Progenitor cell of endocrine pancreas (in vitro differentiated cells): Measurements from ENCODE around the gene NLK. TPM values are rescaled to one million over a fixed set of nuclear protein-coding genes. Genes with fewer than 3 reads are reported as not detected.

Source experiments
- DNase-seq: peaks from one replicate; pipeline ENCODE4 v3.0.0; 2021; ENCODE audit warnings: low spot score; ENCODE audit not compliant: unreplicated experiment
- H3K27ac Mint-ChIP-seq: 2 replicates; pipeline ENCODE4 v1.8.0; 2021; ENCODE audit warnings: mild to moderate bottlenecking, moderate library complexity, mixed read lengths
- H3K27me3 Mint-ChIP-seq: 2 replicates; pipeline ENCODE4 v1.8.0; 2021; ENCODE audit warnings: mixed read lengths
- H3K36me3 Mint-ChIP-seq: 2 replicates; pipeline ENCODE4 v1.8.0; 2022; ENCODE audit warnings: mixed read lengths; ENCODE audit not compliant: insufficient read depth
- H3K4me1 Mint-ChIP-seq: 2 replicates; pipeline ENCODE4 v1.8.0; 2021; ENCODE audit warnings: low read depth, mixed read lengths
- H3K4me3 Mint-ChIP-seq: 2 replicates; pipeline ENCODE4 v1.8.0; 2021; ENCODE audit warnings: low read depth, mild to moderate bottlenecking, moderate library complexity, mixed read lengths
- H3K9me3 Mint-ChIP-seq: 2 replicates; pipeline ENCODE4 v1.8.0; 2021; ENCODE audit warnings: low read depth, mixed read lengths
- total RNA-seq: library from RNA; stranded (reverse); gene quantifications from 2 replicates; pipeline ENCODE4 v1.2.1, GENCODE V29; 2021
- TF ChIP-seq, protein P1 (sequence below): fragments of 200-600 bp; sonication (generic); IDR thresholded peaks from one replicate; pipeline ENCODE4 v1.5.0; 2021; ENCODE audit warnings: antibody characterized with exemption, mild to moderate bottlenecking; ENCODE audit not compliant: unreplicated experiment

NLK gene
- total RNA-seq, 1 donor from 2014 or later, result 38.9 TPM

DNA sequence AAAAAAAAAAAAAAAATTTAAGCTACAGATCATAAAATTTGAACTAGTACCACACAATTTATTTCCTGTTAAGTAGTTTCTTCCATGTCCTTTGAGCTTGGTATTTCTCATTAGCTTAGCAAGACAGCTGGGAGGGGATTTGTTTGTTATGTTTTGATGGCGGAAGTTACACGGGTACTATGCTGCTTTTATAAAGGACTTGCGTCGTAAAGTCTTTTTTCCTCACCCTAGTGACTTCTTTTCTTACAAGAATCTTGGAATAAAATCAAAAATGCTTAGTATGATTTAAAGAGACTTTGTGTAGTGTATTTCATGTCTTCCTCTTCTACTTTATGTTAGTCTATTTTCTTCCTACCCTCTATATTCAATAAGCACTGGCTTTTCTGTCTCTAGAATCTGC is 89.1 kb downstream of the NLK start:
- no peaks in the 10 kb centered on the region for H3K27me3 Mint-ChIP-seq
- peaks cover 12% of the 10 kb centered on the region for H3K4me1 Mint-ChIP-seq
- peaks cover 12% of the 10 kb centered on the region for H3K36me3 Mint-ChIP-seq
- no peak for DNase-seq
- H3K9me3 Mint-ChIP-seq, result no peaks in the 10 kb centered on the region
- TF ChIP-seq, protein P1, sequence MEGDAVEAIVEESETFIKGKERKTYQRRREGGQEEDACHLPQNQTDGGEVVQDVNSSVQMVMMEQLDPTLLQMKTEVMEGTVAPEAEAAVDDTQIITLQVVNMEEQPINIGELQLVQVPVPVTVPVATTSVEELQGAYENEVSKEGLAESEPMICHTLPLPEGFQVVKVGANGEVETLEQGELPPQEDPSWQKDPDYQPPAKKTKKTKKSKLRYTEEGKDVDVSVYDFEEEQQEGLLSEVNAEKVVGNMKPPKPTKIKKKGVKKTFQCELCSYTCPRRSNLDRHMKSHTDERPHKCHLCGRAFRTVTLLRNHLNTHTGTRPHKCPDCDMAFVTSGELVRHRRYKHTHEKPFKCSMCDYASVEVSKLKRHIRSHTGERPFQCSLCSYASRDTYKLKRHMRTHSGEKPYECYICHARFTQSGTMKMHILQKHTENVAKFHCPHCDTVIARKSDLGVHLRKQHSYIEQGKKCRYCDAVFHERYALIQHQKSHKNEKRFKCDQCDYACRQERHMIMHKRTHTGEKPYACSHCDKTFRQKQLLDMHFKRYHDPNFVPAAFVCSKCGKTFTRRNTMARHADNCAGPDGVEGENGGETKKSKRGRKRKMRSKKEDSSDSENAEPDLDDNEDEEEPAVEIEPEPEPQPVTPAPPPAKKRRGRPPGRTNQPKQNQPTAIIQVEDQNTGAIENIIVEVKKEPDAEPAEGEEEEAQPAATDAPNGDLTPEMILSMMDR, result no peak
- no peak overlapping the region for H3K27ac Mint-ChIP-seq
- no peak overlapping the region for H3K4me3 Mint-ChIP-seq

DNA sequence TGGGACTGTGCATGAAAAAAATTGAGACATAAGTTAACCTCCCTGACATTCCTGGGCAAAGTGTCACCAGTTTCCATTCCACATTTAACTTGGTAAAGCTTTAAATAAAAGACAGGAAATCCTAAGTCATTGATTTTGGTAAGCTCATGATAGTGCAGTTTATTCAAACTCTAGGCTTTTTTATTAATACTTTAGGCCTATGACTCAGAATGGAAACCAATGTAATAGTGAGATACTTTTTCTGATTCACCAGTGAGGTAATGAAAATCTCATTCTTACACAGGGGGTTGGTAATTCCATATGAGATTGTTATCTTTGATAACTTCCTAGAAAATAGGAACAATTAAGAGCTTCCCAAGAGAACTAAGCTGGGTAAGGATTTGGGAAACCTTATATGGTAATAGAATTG is 91.1 kb downstream of the NLK start:
- Mint-ChIP-seq H3K27ac (no peak overlapping the region), H3K27me3 (no peaks in the 10 kb centered on the region), H3K36me3 (peaks cover 11% of the 10 kb centered on the region), H3K9me3 (no peaks in the 10 kb centered on the region), H3K4me3 (no peak overlapping the region), H3K4me1 (peaks cover 3% of the 10 kb centered on the region)
- DNase-seq, result no peak
- TF ChIP-seq, protein P1, result no peak

DNA sequence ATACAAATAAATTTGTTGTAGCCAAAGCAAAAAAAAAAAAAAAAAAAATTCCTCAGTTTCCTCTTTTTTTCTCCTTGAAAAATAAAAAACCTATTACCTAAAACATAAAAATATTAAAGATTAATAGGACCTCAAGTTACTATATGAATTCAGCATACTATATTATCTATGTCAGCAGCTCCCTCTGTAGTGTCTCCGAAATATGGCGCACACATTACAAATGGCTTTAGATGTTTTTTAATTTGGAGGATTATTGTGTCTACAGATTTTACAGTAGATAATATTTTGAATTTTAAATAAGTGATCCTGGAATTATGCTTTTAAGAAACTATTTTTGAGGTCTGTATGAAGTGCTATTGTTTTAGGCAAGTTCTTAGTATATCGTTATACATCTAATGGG is 94.4 kb downstream of the NLK start:
- DNase-seq, result no peak
- TF ChIP-seq, protein P1, result no peak
- peaks cover 2% of the 10 kb centered on the region for H3K4me1 Mint-ChIP-seq

DNA sequence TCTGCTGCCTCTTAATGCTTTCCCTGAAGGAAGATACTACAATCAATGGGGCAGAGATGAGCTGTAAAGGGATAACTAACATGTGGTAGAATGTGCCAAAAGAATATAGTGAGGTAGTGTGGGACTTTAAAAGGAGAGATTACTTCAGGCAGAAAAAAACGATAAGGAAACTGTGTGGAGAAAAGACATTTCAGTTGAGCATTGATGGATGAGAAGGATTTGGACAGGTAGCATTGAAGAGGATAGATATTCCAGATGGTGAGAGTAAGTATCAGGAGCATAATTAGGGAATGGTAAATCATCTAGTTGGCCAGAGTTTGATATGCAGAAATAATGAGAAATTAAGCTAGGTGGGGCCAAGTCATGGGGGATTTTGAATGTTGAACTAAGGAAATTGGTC is 97.3 kb downstream of the NLK start:
- TF ChIP-seq, protein P1, result no peak

More for the DNA sequence above, 94.4 kb downstream of the NLK start:
- Mint-ChIP-seq H3K9me3 (no peaks in the 10 kb centered on the region), H3K27ac (no peak overlapping the region), H3K4me3 (no peak overlapping the region), H3K27me3 (no peaks in the 10 kb centered on the region), H3K36me3 (peaks cover 10% of the 10 kb centered on the region)

DNA sequence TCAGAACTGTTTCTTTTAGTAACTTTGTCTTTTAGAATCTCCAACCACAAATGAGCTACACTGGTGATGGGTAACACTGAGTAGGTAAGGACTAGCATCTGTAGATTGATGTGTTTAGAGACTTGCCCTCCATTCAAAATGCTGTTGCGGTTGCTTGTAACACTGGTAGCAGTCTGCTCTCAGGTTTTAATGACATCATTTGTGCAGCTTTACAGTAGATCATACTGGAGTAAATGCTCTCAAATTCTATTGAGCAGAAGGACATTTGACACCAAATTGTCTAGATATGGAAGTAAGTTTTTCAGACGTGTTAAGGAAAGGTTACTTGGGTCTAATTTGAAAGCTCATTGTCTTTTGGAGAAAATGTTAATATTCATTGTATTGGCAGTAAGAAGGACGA is 98.8 kb downstream of the NLK start:
- TF ChIP-seq, protein P1, result no peak
- Mint-ChIP-seq H3K36me3 (peaks cover 4% of the 10 kb centered on the region), H3K4me1 (peaks cover 9% of the 10 kb centered on the region)

More for the DNA sequence above, 97.3 kb downstream of the NLK start:
- Mint-ChIP-seq H3K4me1 (peaks cover 9% of the 10 kb centered on the region), H3K9me3 (no peaks in the 10 kb centered on the region), H3K36me3 (peaks cover 8% of the 10 kb centered on the region), H3K4me3 (no peak overlapping the region), H3K27ac (no peak overlapping the region), H3K27me3 (no peaks in the 10 kb centered on the region)
- no peak for DNase-seq

More for the DNA sequence above, 98.8 kb downstream of the NLK start:
- H3K9me3 Mint-ChIP-seq, result no peaks in the 10 kb centered on the region
- H3K27ac Mint-ChIP-seq, result no peak overlapping the region
- H3K27me3 Mint-ChIP-seq, result no peaks in the 10 kb centered on the region
- no peak for DNase-seq
- H3K4me3 Mint-ChIP-seq, result no peak overlapping the region
